Measurements from ENCODE around the gene NAA16. TPM values are rescaled to one million over a fixed set of nuclear protein-coding genes. Genes with fewer than 3 reads are reported as not detected.

NAA16 gene
- total RNA-seq, 1 donor from 2014 or later = 48.4 TPM

DNA sequence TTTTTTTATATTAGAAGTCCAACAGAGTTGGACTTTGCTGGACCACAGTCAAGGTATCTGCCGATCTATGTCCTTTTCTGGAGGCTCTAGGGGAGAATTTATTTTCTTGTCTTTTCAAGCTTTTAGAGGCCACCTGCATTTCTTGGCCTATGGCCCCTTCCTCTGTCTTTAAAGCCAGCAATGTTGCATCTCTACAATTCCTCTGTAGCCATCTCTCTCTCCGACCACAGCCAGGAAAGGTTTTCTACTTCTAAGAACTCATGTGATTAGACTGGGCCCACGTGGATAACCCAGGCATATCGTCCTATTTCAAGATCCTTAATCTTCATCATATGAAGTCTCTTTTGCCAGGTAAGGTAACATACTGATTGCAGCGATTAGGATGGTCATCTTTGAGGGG, 102.8 kb downstream of the NAA16 start:
- Mint-ChIP-seq H3K27ac (no peak overlapping the region), H3K9me3 (ENCODE audit: low read depth) (peaks cover 3% of the 10 kb centered on the region), H3K27me3 (peaks cover 6% of the 10 kb centered on the region), H3K4me3 (ENCODE audit: low read depth) (no peak overlapping the region), H3K4me1 (ENCODE audit: low read depth) (no peaks in the 10 kb centered on the region), H3K36me3 (ENCODE audit: insufficient read depth) (no peaks in the 10 kb centered on the region)
- TF ChIP-seq CTCF (IDR thresholded peaks at IDR 0.05; ENCODE audit: unreplicated experiment) = no peak
- no peak for DNase-seq (ENCODE audit: low spot score, unreplicated experiment)

DNA sequence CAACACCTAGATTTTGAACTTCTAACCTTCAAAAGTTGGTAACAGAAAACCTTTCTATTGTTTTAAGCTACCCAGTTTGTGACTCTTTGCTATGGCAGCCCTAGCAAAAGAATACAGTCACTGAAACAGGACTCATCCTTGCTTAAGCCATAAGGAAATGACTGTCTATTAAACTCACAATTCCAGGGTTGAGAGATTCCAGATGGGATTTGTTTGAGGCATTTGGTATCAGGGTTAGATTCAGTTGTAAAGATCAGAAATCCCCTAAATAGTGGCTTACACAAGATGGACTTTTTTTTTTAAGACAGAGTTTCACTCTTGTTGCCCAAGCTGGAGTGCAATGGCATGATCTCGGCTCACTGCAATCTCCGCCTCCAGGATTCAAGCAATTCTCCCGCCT, 105.2 kb downstream of the NAA16 start:
- Mint-ChIP-seq H3K36me3 (ENCODE audit: insufficient read depth) (no peaks in the 10 kb centered on the region), H3K4me1 (ENCODE audit: low read depth) (no peaks in the 10 kb centered on the region), H3K9me3 (ENCODE audit: low read depth) (peaks cover 3% of the 10 kb centered on the region), H3K27me3 (peaks cover 3% of the 10 kb centered on the region), H3K27ac (no peak overlapping the region), H3K4me3 (ENCODE audit: low read depth) (no peak overlapping the region)
- TF ChIP-seq CTCF (IDR thresholded peaks at IDR 0.05; ENCODE audit: unreplicated experiment) = no peak
- DNase-seq (ENCODE audit: low spot score, unreplicated experiment) = no peak

DNA sequence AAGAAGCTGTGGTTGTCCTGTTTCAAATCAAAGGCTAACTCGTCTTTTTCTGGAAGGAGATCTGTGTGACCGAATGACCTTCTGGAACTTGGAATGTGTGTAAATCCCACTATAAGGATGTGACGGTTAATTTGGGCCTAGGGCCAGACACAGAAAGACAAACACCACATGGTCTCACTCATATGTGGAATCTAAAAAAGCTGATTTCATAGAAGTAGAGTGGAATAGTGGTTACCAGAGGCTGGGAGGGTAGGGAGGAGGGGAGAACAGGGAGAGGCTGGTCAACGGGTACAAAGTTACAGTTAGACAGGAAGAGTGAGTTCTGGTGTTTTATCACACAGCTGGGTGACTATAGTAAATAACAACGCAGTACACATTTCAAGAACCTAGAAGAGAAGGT, 107.0 kb downstream of the NAA16 start:
- Mint-ChIP-seq H3K4me1 (ENCODE audit: low read depth) (peaks cover 1% of the 10 kb centered on the region), H3K9me3 (ENCODE audit: low read depth) (peaks cover 3% of the 10 kb centered on the region), H3K4me3 (ENCODE audit: low read depth) (no peak overlapping the region), H3K27me3 (peaks cover 3% of the 10 kb centered on the region), H3K27ac (peak overlapping the region; percentile 59), H3K36me3 (ENCODE audit: insufficient read depth) (no peaks in the 10 kb centered on the region)
- no peak for DNase-seq (ENCODE audit: low spot score, unreplicated experiment)
- TF ChIP-seq CTCF (IDR thresholded peaks at IDR 0.05; ENCODE audit: unreplicated experiment) = no peak

DNA sequence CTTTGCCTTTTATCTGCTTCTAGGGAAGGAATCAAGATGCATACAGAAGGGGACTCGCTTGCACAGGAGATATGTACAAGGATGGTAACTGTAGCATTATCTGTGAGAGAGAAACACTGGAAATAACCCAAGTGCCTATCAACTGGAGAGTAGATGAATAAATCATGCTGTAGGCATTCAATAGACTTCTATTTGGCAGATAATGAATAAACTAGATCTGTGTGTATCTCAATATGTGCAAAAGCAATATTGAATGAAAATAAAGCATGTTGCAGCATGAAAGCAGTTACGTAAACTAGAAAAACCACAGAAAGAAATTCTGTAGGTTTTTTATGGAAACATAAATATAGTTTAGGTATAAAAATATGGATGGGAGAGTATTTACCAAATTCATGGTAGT, 107.7 kb downstream of the NAA16 start:
- Mint-ChIP-seq H3K9me3 (ENCODE audit: low read depth) (peaks cover 3% of the 10 kb centered on the region), H3K4me1 (ENCODE audit: low read depth) (peaks cover 1% of the 10 kb centered on the region), H3K27ac (no peak overlapping the region), H3K27me3 (peaks cover 3% of the 10 kb centered on the region), H3K4me3 (ENCODE audit: low read depth) (no peak overlapping the region), H3K36me3 (ENCODE audit: insufficient read depth) (no peaks in the 10 kb centered on the region)
- DNase-seq (ENCODE audit: low spot score, unreplicated experiment) = no peak
- TF ChIP-seq CTCF (IDR thresholded peaks at IDR 0.05; ENCODE audit: unreplicated experiment) = no peak

- Mint-ChIP-seq H3K4me3 (ENCODE audit: low read depth) (no peak overlapping the region), H3K27me3 (peaks cover 3% of the 10 kb centered on the region), H3K27ac (no peak overlapping the region), H3K4me1 (ENCODE audit: low read depth) (peaks cover 1% of the 10 kb centered on the region), H3K36me3 (ENCODE audit: insufficient read depth) (no peaks in the 10 kb centered on the region), H3K9me3 (ENCODE audit: low read depth) (peaks cover 3% of the 10 kb centered on the region)
- TF ChIP-seq CTCF (IDR thresholded peaks at IDR 0.05; ENCODE audit: unreplicated experiment) = no peak
- DNase-seq (ENCODE audit: low spot score, unreplicated experiment) = no peak
These were observed 108.1 kb downstream of the NAA16 start for GRCh38 chr13:41419206-41419605.

Data from progenitor cell of endocrine pancreas (in vitro differentiated cells).